ENCODE results near the gene LRMDA.

LRMDA gene

GRCh38 chr10:76274933-76275332 lies 843.5 kb downstream of the LRMDA start:
- no peak for TF ChIP-seq CTCF (IDR thresholded peaks at IDR 0.05; ENCODE audit: low read depth, low read length)
- in situ Hi-C loops (cut with HindIII; ENCODE audit: low sequenced_read_pairs): no loop called here
- no peak for DNase-seq (ENCODE audit: low read depth, low spot score)

GRCh38 chr10:76278811-76279460 lies 847.5 kb downstream of the LRMDA start:
- DNase-seq (ENCODE audit: low read depth, low spot score): no peak
- H3K4me3 ChIP-seq (ENCODE audit: low read depth, low read length): no peak overlapping the region
- TF ChIP-seq CTCF (IDR thresholded peaks at IDR 0.05; ENCODE audit: low read depth, low read length): no peak
- in situ Hi-C loops (cut with HindIII; ENCODE audit: low sequenced_read_pairs): no loop called here

More at GRCh38 chr10:76274933-76275332, 843.5 kb downstream of the LRMDA start:
- H3K4me3 ChIP-seq (ENCODE audit: low read depth, low read length): no peak overlapping the region

- DNase-seq (ENCODE audit: low read depth, low spot score): no peak
- no peak overlapping the region for H3K4me3 ChIP-seq (ENCODE audit: low read depth, low read length)
- TF ChIP-seq CTCF (IDR thresholded peaks at IDR 0.05; ENCODE audit: low read depth, low read length): no peak
- in situ Hi-C loops (cut with HindIII; ENCODE audit: low sequenced_read_pairs): no loop called here
These were observed 850.2 kb downstream of the LRMDA start for GRCh38 chr10:76281659-76282058.

- no peak for TF ChIP-seq CTCF (IDR thresholded peaks at IDR 0.05; ENCODE audit: low read depth, low read length)
- no peak overlapping the region for H3K4me3 ChIP-seq (ENCODE audit: low read depth, low read length)
- peak; percentile 50 for DNase-seq (ENCODE audit: low read depth, low spot score)
- in situ Hi-C loops (cut with HindIII; ENCODE audit: low sequenced_read_pairs): no loop called here
These were observed 850.9 kb downstream of the LRMDA start for GRCh38 chr10:76282061-76283025.

GRCh38 chr10:76284351-76284750 lies 852.9 kb downstream of the LRMDA start:
- H3K4me3 ChIP-seq (ENCODE audit: low read depth, low read length): no peak overlapping the region
- TF ChIP-seq CTCF (IDR thresholded peaks at IDR 0.05; ENCODE audit: low read depth, low read length): no peak
- in situ Hi-C loops (cut with HindIII; ENCODE audit: low sequenced_read_pairs): no loop called here
- no peak for DNase-seq (ENCODE audit: low read depth, low spot score)

- TF ChIP-seq CTCF (IDR thresholded peaks at IDR 0.05; ENCODE audit: low read depth, low read length): no peak
- peak; percentile 79 for DNase-seq (ENCODE audit: low read depth, low spot score)
- in situ Hi-C loops (cut with HindIII; ENCODE audit: low sequenced_read_pairs): no loop called here
- H3K4me3 ChIP-seq (ENCODE audit: low read depth, low read length): no peak overlapping the region
These were observed 853.6 kb downstream of the LRMDA start for GRCh38 chr10:76285012-76285411.

All from astrocyte of the spinal cord (primary cell).